HCT116 (cell line): ENCODE measurements around the gene ARID3A. TPM values are rescaled to one million over a fixed set of nuclear protein-coding genes. Genes with fewer than 3 reads are reported as not detected.

Experiments
- ATAC-seq: fragments of 200-7000 bp; cut with Tn5 transposase; 2 replicates; pipeline ENCODE4 v1.9.1; 2020; ENCODE audit warnings: mild to moderate bottlenecking, moderate library complexity
- BruUV-seq: library from RNA; stranded (reverse); fragments of 400-500 nt; replicated peaks from 2 replicates; lab custom pipeline; 2021; lab: Mats Ljungman, UMichigan
- CTCF ChIA-PET: fragments of 300-600 bp; sonication (Branson Sonifier 250); formaldehyde crosslinking; loops from one replicate; lab custom pipeline; 2021; ENCODE audit warnings: antibody characterized with exemption; lab: Charles Lee
- POLR2A ChIA-PET: fragments of 300-600, 350-600 bp; sonication (Branson Sonifier 250); formaldehyde crosslinking; loops from one replicate; lab custom pipeline; 2021; ENCODE audit warnings: antibody characterized with exemption; lab: Charles Lee
- RAD21 ChIA-PET, 2 experiments: fragments of 300-600 bp; sonication (Branson Sonifier 250); formaldehyde crosslinking; loops; one replicate each; lab custom pipeline; 2023; ENCODE audit warnings: low total read pairs in 2 of 2; ENCODE audit not compliant: uncharacterized antibody in 2 of 2, unreplicated experiment in 2 of 2, low non-redundant PET in 1 of 2; lab: Charles Lee
- DNase-seq: peaks from one replicate; pipeline ENCODE4 v3.0.0-alpha.2; 2010; ENCODE audit warnings: low read depth, low spot score
- H2AFZ ChIP-seq: fragments of 200-600 bp; shearing (Covaris generic), sonication (generic); 2 replicates; pipeline ENCODE4 v1.6.1; 2017; ENCODE audit warnings: low read depth, mixed run types, mixed read lengths, antibody characterized with exemption, low read length; ENCODE audit not compliant: poor library complexity, severe bottlenecking
- H3K27ac ChIP-seq: 2 replicates; pipeline ENCODE4 v1.5.1; 2012; ENCODE audit warnings: low read depth, low read length
- H3K27me3 ChIP-seq: fragments of 200-600 bp; sonication (generic); 2 replicates; pipeline ENCODE4 v1.6.1; 2016; ENCODE audit warnings: mixed run types, low read length, mixed read lengths; ENCODE audit not compliant: insufficient read depth
- H3K36me3 ChIP-seq, 2 experiments: fragments of 200-500 bp in 1 of 2; fragments of 200-600 bp in 1 of 2; sonication (Bioruptor generic) in 1 of 2; sonication (generic) in 1 of 2; 2 replicates each; pipeline versions ENCODE4 v1.5.1 to v1.6.1; 2014 to 2016; ENCODE audit warnings: low read length in 2 of 2, inconsistent platforms in 1 of 2, mixed read lengths in 1 of 2, mixed run types in 1 of 2; ENCODE audit not compliant: insufficient read depth in 2 of 2, control insufficient read depth in 1 of 2
- H3K4me1 ChIP-seq, 2 experiments: fragments of 200-600 bp in 1 of 2; sonication (generic) in 1 of 2; 2 replicates each; pipeline versions ENCODE4 v1.5.1 to v1.6.1; 2012 to 2017; ENCODE audit warnings: low read length in 2 of 2, inconsistent platforms in 1 of 2, mild to moderate bottlenecking in 1 of 2, mixed read lengths in 1 of 2, mixed run types in 1 of 2, moderate library complexity in 1 of 2; ENCODE audit not compliant: insufficient read depth in 2 of 2, control insufficient read depth in 1 of 2
- H3K4me2 ChIP-seq: fragments of 200-600 bp; sonication (generic); 2 replicates; pipeline ENCODE4 v1.6.1; 2017; ENCODE audit warnings: mixed run types, low read length, mixed read lengths
- H3K4me3 ChIP-seq, 2 experiments: fragments of 200-600 bp in 1 of 2; sonication (generic) in 1 of 2; replicated peaks in 1 of 2; 2 replicates each; pipeline ENCODE4 v1.5.1; 2011 to 2016; ENCODE audit warnings: low read length in 2 of 2, control low read depth in 1 of 2, low read depth in 1 of 2, mild to moderate bottlenecking in 1 of 2, mixed read lengths in 1 of 2, mixed run types in 1 of 2
- H3K79me2 ChIP-seq: fragments of 200-600 bp; sonication (generic); 2 replicates; pipeline ENCODE4 v1.6.1; 2017; ENCODE audit warnings: mild to moderate bottlenecking, mixed run types, low read length, moderate library complexity, mixed read lengths; ENCODE audit not compliant: insufficient read depth
- H3K9ac ChIP-seq: fragments of 200-600 bp; sonication (generic); 2 replicates; pipeline ENCODE4 v1.6.1; 2016; ENCODE audit warnings: low read length, mixed read lengths
- H3K9me2 ChIP-seq: fragments of 200-600 bp; sonication (generic), shearing (Covaris generic); 2 replicates; pipeline ENCODE4 v1.6.1; 2017; ENCODE audit warnings: mixed run types, mild to moderate bottlenecking, moderate library complexity; ENCODE audit not compliant: insufficient read depth
- H3K9me3 ChIP-seq, 2 experiments: fragments of 200-500 bp in 1 of 2; fragments of 200-600 bp in 1 of 2; sonication (Bioruptor generic) in 1 of 2; sonication (generic) in 1 of 2; 2 replicates each; pipeline ENCODE4 v1.6.1; 2014 to 2017; ENCODE audit warnings: low read length in 2 of 2, mixed read lengths in 2 of 2, inconsistent platforms in 1 of 2, low read depth in 1 of 2, mild to moderate bottlenecking in 1 of 2, mixed run types in 1 of 2, moderate library complexity in 1 of 2; ENCODE audit not compliant: control insufficient read depth in 1 of 2, insufficient read depth in 1 of 2
- H4K20me1 ChIP-seq: fragments of 200-600 bp; sonication (generic), shearing (Covaris generic); 2 replicates; pipeline ENCODE4 v1.6.1; 2017; ENCODE audit warnings: mixed run types, mild to moderate bottlenecking, moderate library complexity; ENCODE audit not compliant: insufficient read depth
- CTCF ChIP-seq, 3 experiments: fragments of 200-600 bp in 1 of 3; sonication (generic) in 1 of 3; IDR thresholded peaks in 2 of 3; conservative IDR thresholded peaks in 1 of 3; 2 replicates each; pipeline ENCODE4 v1.5.1; 2012 to 2017; ENCODE audit warnings: low read depth in 2 of 3, low read length in 2 of 3, antibody characterized with exemption in 1 of 3, borderline replicate concordance in 1 of 3, control low read depth in 1 of 3, mild to moderate bottlenecking in 1 of 3, mixed read lengths in 1 of 3, mixed run types in 1 of 3, moderate library complexity in 1 of 3; ENCODE audit not compliant: insufficient read depth in 1 of 3
- EGR1 ChIP-seq: IDR thresholded peaks from 2 replicates; pipeline ENCODE4 v1.6.1; 2012; ENCODE audit warnings: low read depth
- ELF1 ChIP-seq: IDR thresholded peaks from 2 replicates; pipeline ENCODE4 v1.6.1; 2012; ENCODE audit warnings: low read depth, borderline replicate concordance
- EZH2 ChIP-seq: fragments of 200-600 bp; sonication (generic); IDR thresholded peaks from 2 replicates; pipeline ENCODE4 v1.6.1; 2017; ENCODE audit warnings: antibody characterized with exemption, mixed run types
- EZH2phosphoT487 ChIP-seq: fragments of 200-600 bp; IDR thresholded peaks from 2 replicates; pipeline ENCODE4 v1.6.1; 2018; ENCODE audit warnings: antibody characterized with exemption, borderline replicate concordance
- FOSL1 ChIP-seq: IDR thresholded peaks from 2 replicates; pipeline ENCODE4 v1.6.1; 2012; ENCODE audit warnings: low read depth
- JUND ChIP-seq: IDR thresholded peaks from 2 replicates; pipeline ENCODE4 v1.6.1; 2012
- MAX ChIP-seq: IDR thresholded peaks from 2 replicates; pipeline ENCODE4 v1.6.1; 2012
- SP1 ChIP-seq: IDR thresholded peaks from 2 replicates; pipeline ENCODE4 v1.6.1; 2012; ENCODE audit warnings: low read depth
- SRF ChIP-seq: IDR thresholded peaks from 2 replicates; pipeline ENCODE4 v1.6.1; 2012; ENCODE audit warnings: low read depth
- TCF7L2 ChIP-seq: IDR thresholded peaks from 2 replicates; pipeline ENCODE4 v1.7.0; 2011; ENCODE audit warnings: borderline replicate concordance, inconsistent platforms; ENCODE audit not compliant: insufficient read depth, insufficient read length; ENCODE audit errors: extremely low read depth
- ZFX ChIP-seq: fragments of 450-650 bp; IDR thresholded peaks from 2 replicates; pipeline ENCODE4 v1.6.1; 2017
- ZNF274 ChIP-seq: fragments of 200-500 bp; sonication (Bioruptor generic); IDR thresholded peaks from 2 replicates; pipeline ENCODE4 v1.6.1; 2014; ENCODE audit warnings: mild to moderate bottlenecking, low read depth, low read length, inconsistent platforms
- intact Hi-C: fragments of 100-400 bp; cut with micrococcal nuclease; formaldehyde crosslinking; loops from 2 replicates; pipeline ENCODE4 v1.10.0; 2022
- total RNA-seq: library from RNA; stranded (reverse); gene quantifications from one replicate; pipeline ENCODE4 v1.2.1, GENCODE V29; 2021; ENCODE audit not compliant: unreplicated experiment
- TF ChIP-seq, protein P1 (sequence below): IDR thresholded peaks from 2 replicates; pipeline ENCODE4 v1.6.1; 2011; ENCODE audit warnings: mild to moderate bottlenecking, low read length, moderate library complexity; ENCODE audit not compliant: insufficient replicate concordance; ENCODE audit errors: extremely low read depth
- TF ChIP-seq, protein P2 (sequence below): IDR thresholded peaks from 2 replicates; pipeline ENCODE4 v1.6.1; 2012; ENCODE audit warnings: low read depth
- TF ChIP-seq, protein P3 (sequence below): IDR thresholded peaks from 2 replicates; pipeline ENCODE4 v1.6.1; 2012

ARID3A gene
- total RNA-seq, 1 experiment from 2014 or later = 21.8 TPM

GRCh38 chr19:896434-896833, 29.4 kb upstream of the ARID3A start:
- no peak overlapping the region for H3K4me3 ChIP-seq

More at GRCh38 chr19:896434-896833, 29.4 kb upstream of the ARID3A start:
- ATAC-seq (no peak), DNase-seq (no peak)
- ChIA-PET POLR2A (no interaction called here), RAD21 (no interaction called here), CTCF (no interaction called here)
- H3K4me2 ChIP-seq = no peak overlapping the region
- H3K4me1 ChIP-seq = peaks cover 6 to 28% of the 10 kb centered on the region in 2 experiments; a peak in 3 of 4 replicates
- peaks cover 6 to 7% of the 10 kb centered on the region in 2 experiments; a peak in 3 of 4 replicates for H3K36me3 ChIP-seq
- H4K20me1 ChIP-seq = no peaks in the 10 kb centered on the region
- TF ChIP-seq MAX (no peak), EZH2 (no peak), EZH2phosphoT487 (no peak), SRF (no peak), JUND (no peak), SP1 (no peak), ZFX (no peak), TCF7L2 (no peak), FOSL1 (no peak), ZNF274 (no peak), ELF1 (no peak), EGR1 (no peak), CTCF (IDR thresholded peaks at IDR 0.05 in 2 of 3, conservative IDR thresholded peaks at IDR 0.05 in 1 of 3; ENCODE audit: borderline replicate concordance in 1 of 3, insufficient read depth in 1 of 3, low read depth in 2 of 3, low read length in 2 of 3) (no peak)
- TF ChIP-seq, protein P1, sequence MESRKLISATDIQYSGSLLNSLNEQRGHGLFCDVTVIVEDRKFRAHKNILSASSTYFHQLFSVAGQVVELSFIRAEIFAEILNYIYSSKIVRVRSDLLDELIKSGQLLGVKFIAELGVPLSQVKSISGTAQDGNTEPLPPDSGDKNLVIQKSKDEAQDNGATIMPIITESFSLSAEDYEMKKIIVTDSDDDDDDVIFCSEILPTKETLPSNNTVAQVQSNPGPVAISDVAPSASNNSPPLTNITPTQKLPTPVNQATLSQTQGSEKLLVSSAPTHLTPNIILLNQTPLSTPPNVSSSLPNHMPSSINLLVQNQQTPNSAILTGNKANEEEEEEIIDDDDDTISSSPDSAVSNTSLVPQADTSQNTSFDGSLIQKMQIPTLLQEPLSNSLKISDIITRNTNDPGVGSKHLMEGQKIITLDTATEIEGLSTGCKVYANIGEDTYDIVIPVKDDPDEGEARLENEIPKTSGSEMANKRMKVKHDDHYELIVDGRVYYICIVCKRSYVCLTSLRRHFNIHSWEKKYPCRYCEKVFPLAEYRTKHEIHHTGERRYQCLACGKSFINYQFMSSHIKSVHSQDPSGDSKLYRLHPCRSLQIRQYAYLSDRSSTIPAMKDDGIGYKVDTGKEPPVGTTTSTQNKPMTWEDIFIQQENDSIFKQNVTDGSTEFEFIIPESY = no peak
- TF ChIP-seq, protein P2, sequence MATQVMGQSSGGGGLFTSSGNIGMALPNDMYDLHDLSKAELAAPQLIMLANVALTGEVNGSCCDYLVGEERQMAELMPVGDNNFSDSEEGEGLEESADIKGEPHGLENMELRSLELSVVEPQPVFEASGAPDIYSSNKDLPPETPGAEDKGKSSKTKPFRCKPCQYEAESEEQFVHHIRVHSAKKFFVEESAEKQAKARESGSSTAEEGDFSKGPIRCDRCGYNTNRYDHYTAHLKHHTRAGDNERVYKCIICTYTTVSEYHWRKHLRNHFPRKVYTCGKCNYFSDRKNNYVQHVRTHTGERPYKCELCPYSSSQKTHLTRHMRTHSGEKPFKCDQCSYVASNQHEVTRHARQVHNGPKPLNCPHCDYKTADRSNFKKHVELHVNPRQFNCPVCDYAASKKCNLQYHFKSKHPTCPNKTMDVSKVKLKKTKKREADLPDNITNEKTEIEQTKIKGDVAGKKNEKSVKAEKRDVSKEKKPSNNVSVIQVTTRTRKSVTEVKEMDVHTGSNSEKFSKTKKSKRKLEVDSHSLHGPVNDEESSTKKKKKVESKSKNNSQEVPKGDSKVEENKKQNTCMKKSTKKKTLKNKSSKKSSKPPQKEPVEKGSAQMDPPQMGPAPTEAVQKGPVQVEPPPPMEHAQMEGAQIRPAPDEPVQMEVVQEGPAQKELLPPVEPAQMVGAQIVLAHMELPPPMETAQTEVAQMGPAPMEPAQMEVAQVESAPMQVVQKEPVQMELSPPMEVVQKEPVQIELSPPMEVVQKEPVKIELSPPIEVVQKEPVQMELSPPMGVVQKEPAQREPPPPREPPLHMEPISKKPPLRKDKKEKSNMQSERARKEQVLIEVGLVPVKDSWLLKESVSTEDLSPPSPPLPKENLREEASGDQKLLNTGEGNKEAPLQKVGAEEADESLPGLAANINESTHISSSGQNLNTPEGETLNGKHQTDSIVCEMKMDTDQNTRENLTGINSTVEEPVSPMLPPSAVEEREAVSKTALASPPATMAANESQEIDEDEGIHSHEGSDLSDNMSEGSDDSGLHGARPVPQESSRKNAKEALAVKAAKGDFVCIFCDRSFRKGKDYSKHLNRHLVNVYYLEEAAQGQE = no peak
- TF ChIP-seq, protein P3, sequence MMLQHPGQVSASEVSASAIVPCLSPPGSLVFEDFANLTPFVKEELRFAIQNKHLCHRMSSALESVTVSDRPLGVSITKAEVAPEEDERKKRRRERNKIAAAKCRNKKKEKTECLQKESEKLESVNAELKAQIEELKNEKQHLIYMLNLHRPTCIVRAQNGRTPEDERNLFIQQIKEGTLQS = no peak
- no peak overlapping the region for H3K9ac ChIP-seq
- no peaks in the 10 kb centered on the region for H3K9me2 ChIP-seq
- intact Hi-C loops = no loop called here
- BruUV-seq = no TSS peak
- H3K79me2 ChIP-seq = peaks cover 7% of the 10 kb centered on the region; the same call in 1 of the 2 replicates
- no peaks in the 10 kb centered on the region for H3K27me3 ChIP-seq
- H2AFZ ChIP-seq = no peak overlapping the region
- H3K9me3 ChIP-seq = no peaks in the 10 kb centered on the region
- no peak overlapping the region for H3K27ac ChIP-seq
